ENCODE measurements around the gene TNFAIP3. TPM values are rescaled to one million over a fixed set of nuclear protein-coding genes. Genes with fewer than 3 reads are reported as not detected.

Gene TNFAIP3
- total and polyA plus RNA-seq, 2 of the 8 experiments (the other 6 are each of a cell fraction or from before 2014, with no cell fraction given) = 1.6 to 2.0 TPM

DNA sequence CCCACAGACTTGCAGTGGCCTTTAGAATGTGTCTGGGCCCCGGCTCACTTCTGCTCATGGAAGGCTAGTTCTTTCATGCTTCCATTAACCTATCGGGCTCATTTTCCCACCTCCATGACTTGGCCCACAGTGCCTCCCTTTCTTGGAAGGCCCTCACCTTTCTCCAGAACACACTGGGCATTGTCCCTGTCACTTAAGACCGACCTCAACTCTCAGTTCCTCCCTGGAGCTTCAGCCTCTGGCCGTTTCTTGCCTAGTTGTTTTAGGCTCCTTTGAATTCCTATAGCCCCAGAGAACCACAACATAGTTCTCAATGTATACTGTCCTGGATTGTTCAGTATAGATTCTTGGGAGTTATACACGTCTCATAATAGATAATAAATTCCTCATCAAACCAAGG is 19.3 kb upstream of the TNFAIP3 start (continued):
- no peak for TF ChIP-seq RAD21 (IDR thresholded peaks at IDR 0.05 in 1 of 2, conservative IDR thresholded peaks at IDR 0.05 in 1 of 2; ENCODE audit: low read depth in 2 of 2, low read length in 2 of 2)
